ENCODE results near the gene EPS8L3. TPM values are rescaled to one million over a fixed set of nuclear protein-coding genes. Genes with fewer than 3 reads are reported as not detected.

The EPS8L3 gene
- total RNA-seq, 1 donor: not detected

DNA sequence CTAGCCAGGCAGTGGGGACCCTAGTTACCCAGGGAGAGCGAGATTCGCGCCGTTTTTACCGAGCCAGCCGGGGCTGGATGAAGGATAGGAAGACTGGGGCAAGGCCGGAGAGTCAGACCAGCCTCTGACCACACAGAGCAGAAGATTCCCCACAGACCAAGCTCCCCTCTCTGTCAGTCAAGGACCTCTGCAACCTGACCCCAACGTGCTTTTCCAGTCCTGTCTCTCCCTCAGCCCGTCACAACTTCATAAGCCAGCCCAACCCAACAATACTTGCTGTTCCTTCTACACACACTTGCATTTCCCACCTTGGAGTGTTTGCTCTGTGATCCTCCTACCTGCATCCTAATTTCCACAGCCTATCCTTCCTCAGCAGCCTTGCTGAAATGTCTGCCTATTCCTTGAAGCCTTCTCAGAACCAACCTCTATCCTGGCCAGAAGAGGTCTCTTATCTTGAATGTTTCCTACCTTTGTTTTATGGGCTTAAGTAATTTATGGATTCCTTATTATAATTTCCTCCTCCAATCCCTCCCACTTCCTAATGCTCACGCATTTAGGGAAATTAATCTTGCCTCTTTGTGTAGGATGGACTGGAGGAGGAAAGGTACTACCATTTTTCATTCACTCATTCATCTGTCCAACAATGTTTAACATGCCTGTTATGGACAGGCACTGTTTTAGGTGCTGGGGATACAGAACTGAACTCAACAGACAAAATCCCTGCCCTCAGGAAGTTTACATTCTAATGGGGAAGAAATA lies 22.9 kb downstream of the EPS8L3 start, which contains the start of gene GSTM3:
TSS of gene GSTM3 (minus strand) at position 424 of the 759 bp plus-strand sequence. CDS start 751 bp downstream, outside the sequence.
- no peaks in the 10 kb centered on the region for H4K20me1 ChIP-seq (ENCODE audit: insufficient read depth, low read length)
- no peak for DNase-seq (ENCODE audit: insufficient read length, low spot score, missing footprints)
- peak within 1 kb of the TSS; percentile 87 for H3K4me2 ChIP-seq (ENCODE audit: insufficient read depth, low read length)
- H3K79me2 ChIP-seq (ENCODE audit: insufficient read depth, low read length): peaks cover 3% of the 10 kb centered on the region
- H3K9me3 ChIP-seq (ENCODE audit: low read depth, low read length): no peaks in the 10 kb centered on the region
- peaks cover 6% of the 10 kb centered on the region for H3K4me1 ChIP-seq (ENCODE audit: insufficient read depth, low read length)
- peak within 1 kb of the TSS; percentile 82 for H3K4me3 ChIP-seq (ENCODE audit: insufficient read depth, low read length)
- no peaks in the 10 kb centered on the region for H3K27me3 ChIP-seq (ENCODE audit: insufficient read depth, low read length)
- peak within 1 kb of the TSS; percentile 93 for H2AFZ ChIP-seq (ENCODE audit: low read length)
- peak within 1 kb of the TSS; percentile 45 for H3K27ac ChIP-seq (ENCODE audit: low read depth, low read length)
- peaks cover 20% of the 10 kb centered on the region for H3K36me3 ChIP-seq (ENCODE audit: insufficient read depth, low read length)
- TF ChIP-seq CTCF (IDR thresholded peaks at IDR 0.05; ENCODE audit: extremely low read depth, low read depth, low read length): no peak

- Histone ChIP-seq H3K4me1 (ENCODE audit: insufficient read depth, low read length) (peaks cover 6% of the 10 kb centered on the region), H3K4me2 (ENCODE audit: insufficient read depth, low read length) (peak overlapping the region; percentile 87), H3K36me3 (ENCODE audit: insufficient read depth, low read length) (peaks cover 20% of the 10 kb centered on the region), H3K9me3 (ENCODE audit: low read depth, low read length) (no peaks in the 10 kb centered on the region), H3K27ac (ENCODE audit: low read depth, low read length) (peak overlapping the region; percentile 45), H3K4me3 (ENCODE audit: insufficient read depth, low read length) (peak overlapping the region; percentile 82), H3K79me2 (ENCODE audit: insufficient read depth, low read length) (peaks cover 3% of the 10 kb centered on the region), H4K20me1 (ENCODE audit: insufficient read depth, low read length) (no peaks in the 10 kb centered on the region), H3K27me3 (ENCODE audit: insufficient read depth, low read length) (no peaks in the 10 kb centered on the region), H2AFZ (ENCODE audit: low read length) (peak overlapping the region; percentile 93)
- no peak for TF ChIP-seq CTCF (IDR thresholded peaks at IDR 0.05; ENCODE audit: extremely low read depth, low read depth, low read length)
- DNase-seq (ENCODE audit: insufficient read length, low spot score, missing footprints): peak; percentile 97
Measured at GRCh38 chr1:109739738-109740614, 23.7 kb downstream of the EPS8L3 start.

GRCh38 chr1:109733236-109733870 lies 30.4 kb downstream of the EPS8L3 start:
- H3K9me3 ChIP-seq (ENCODE audit: low read depth, low read length): no peaks in the 10 kb centered on the region
- TF ChIP-seq CTCF (IDR thresholded peaks at IDR 0.05; ENCODE audit: extremely low read depth, low read depth, low read length): no peak

More at GRCh38 chr1:109733236-109733870, 30.4 kb downstream of the EPS8L3 start:
- Histone ChIP-seq H3K4me1 (ENCODE audit: insufficient read depth, low read length) (no peaks in the 10 kb centered on the region), H3K27me3 (ENCODE audit: insufficient read depth, low read length) (no peaks in the 10 kb centered on the region), H3K4me2 (ENCODE audit: insufficient read depth, low read length) (no peak overlapping the region), H3K79me2 (ENCODE audit: insufficient read depth, low read length) (no peaks in the 10 kb centered on the region), H3K27ac (ENCODE audit: low read depth, low read length) (no peak overlapping the region), H4K20me1 (ENCODE audit: insufficient read depth, low read length) (no peaks in the 10 kb centered on the region), H2AFZ (ENCODE audit: low read length) (no peak overlapping the region), H3K4me3 (ENCODE audit: insufficient read depth, low read length) (no peak overlapping the region), H3K36me3 (ENCODE audit: insufficient read depth, low read length) (peaks cover 26% of the 10 kb centered on the region)
- DNase-seq (ENCODE audit: insufficient read length, low spot score, missing footprints): no peak

Measured in osteoblast (primary cell).